Epithelial cell of proximal tubule (primary cell): ENCODE results near the gene KCNJ18. TPM values are rescaled to one million over a fixed set of nuclear protein-coding genes. Genes with fewer than 3 reads are reported as not detected.
"Not testable (repeated sequence)": the region's sequence is repeated elsewhere in the genome, so short reads cannot be mapped to it uniquely, and the experiment has no call there.

Experiments used
- DNase-seq: peaks from one replicate; pipeline ENCODE4 v3.0.0-alpha.2; 2011; ENCODE audit warnings: low read depth
- H3K4me3 ChIP-seq: 2 replicates; pipeline ENCODE4 v1.5.1; 2011; ENCODE audit warnings: low read depth, mild to moderate bottlenecking, low read length
- total RNA-seq: library from RNA; depleted of rRNA; stranded (reverse); fragments of >200 nt; gene quantifications from 2 replicates; pipeline ENCODE4 v1.2.3, GENCODE V29; 2015
- TF ChIP-seq, protein P1 (sequence below): conservative IDR thresholded peaks from 2 replicates; pipeline ENCODE4 v1.5.1; 2012; ENCODE audit warnings: low read depth, mild to moderate bottlenecking, low read length

KCNJ18 gene
- total RNA-seq, 1 donor from 2014 or later, result not detected

DNA sequence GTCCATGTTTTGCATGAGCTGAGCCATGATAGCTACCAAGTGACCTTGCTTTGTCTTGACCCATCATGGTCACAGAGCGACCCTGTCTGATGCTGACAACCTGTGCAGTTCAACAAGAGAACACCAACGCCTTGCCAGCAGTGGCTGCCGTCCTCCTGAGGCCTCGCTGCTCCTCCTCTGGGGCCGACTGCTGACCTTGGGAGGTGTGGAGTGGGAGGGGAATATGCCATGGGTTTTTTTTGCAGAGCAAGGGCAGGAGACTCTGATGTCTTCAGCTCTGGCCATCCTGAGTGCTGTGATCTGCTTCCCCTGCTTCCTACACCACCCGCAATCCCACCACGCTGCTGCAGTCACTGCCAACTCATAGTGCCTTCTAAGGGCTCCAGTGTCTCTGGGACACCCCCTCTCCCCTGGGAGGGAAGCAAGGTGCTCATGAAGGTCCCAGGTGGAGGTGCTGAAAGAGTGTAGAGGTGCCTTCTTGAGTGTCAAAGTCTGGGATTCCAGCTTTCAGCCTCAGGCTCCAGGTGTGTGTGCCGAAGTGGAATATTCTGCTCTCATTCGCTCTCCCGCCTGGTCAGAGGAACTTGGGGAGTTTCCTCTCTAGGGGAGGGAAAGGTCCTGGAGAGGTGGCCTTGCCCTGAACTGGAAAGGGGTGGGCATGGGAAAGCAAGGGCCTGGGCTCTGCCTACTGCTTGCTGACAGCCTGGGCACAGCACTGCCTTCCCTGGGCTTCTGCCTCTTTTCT lies 22.5 kb upstream of the KCNJ18 start:
- not testable (repeated sequence) for DNase-seq

DNA sequence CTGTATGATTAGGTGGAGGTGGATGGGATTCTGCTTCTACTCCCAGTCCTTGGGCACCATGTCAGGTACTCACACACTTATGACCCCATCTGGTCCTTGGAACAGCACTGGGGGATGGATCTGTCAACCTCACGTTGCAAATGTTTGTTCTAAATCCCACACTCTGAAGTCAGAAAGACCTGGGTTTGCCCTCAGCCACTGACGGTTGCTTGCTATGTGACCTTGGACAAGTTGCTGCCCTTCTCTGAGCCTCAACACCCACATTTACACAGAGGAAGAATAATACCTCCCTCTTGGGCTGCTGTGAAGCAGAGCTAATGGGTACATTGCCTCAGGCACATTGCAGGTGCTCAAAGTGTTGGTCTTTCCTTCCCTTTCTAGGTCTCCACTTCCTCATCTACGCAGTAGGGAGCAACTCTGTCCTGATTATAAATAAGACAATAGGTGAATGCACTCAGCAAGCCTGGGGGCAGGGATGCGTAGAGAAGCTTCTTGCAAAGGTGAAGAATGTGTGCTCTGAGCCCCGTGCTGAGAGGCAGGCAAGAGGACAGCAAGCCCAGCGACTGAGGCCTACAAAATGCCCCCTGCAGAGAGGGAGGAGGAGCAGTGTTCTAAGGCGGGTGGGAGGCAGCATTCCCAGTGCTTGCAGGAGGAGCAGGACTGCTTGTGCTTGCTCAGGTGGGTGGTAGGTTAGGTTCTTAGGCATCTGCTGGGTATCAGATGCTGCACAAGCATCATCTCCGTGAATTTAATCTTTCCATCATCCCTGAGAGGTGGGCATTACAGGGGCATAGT lies 21.8 kb upstream of the KCNJ18 start:
- not testable (repeated sequence) for DNase-seq, H3K4me3 ChIP-seq

More for the DNA sequence above, 22.5 kb upstream of the KCNJ18 start:
- H3K4me3 ChIP-seq, result not testable (repeated sequence)

DNA sequence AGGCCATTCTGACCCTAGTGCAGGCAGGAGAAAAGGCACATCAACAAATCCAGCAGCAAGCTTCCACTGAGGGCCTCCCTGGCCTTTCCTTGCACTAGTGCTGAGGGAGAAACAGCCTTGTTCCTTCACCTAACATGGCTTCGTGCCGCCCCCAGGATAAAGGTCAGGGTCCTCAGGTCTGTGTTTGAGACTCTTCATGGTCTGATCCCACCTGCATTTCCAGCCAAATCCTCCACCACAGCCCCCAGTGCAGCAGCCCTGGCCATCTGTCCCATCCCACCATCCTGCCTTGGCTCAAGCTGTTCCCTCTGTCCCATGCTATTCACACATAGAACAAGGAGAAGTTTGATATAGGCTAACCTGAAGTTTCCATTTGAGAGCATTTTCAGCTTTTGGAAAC lies 20.9 kb upstream of the KCNJ18 start:
- not testable (repeated sequence) for H3K4me3 ChIP-seq, DNase-seq

DNA sequence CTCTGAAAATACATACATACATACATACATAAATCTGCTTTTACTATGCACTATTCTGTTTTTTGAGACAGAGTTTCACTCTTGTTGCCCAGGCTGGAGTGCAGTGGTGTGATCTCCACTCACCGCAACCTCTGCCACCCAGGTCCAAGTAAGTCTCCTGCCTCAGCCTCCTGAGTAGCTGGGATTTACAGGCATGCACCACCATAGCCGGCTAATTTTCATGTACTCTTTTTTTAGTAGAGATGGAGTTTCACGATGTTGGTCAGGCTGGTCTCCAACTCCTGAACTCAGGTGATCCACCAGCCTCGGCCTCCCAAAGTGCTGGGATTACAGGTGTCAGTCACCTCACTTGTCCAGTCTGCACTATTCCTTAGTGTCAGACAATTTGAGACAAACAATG lies 20.5 kb upstream of the KCNJ18 start:
- not testable (repeated sequence) for H3K4me3 ChIP-seq, DNase-seq

DNA sequence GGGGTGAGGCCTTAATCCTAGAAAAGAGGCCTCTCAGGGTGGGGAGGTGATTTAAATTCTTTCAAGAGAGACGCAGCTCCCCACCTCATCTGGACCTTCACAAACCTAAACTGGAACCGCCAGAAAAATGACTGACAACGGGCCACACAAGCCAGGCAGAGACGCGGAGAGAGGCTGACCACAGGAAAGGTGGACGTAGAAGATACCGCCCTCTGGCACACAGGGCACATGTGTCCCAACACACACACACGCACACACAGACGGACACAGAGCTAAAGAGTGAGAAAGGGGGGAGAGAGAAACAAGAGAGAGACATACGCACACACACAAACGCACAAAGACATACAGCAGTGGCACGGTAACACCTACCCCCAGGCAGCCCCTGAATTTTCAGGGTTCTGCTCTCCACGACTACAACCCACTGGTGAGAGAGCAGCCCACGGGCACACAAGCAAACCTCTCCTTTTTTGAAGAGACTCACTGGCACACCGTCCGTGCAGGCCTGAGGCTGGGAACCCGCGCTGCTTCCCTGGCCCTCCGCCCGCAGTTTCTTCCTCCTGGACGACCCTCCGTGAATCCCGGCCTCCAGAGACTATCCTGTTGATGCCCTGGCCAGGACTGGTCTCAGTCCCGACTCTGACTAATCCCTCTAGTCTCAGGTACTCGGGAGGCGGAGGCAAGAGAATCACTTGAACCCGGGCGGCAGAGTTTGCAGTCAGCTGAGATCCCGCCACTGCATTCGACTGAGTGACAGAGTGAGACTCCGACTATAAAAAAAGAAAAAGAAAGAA lies 18.7 kb upstream of the KCNJ18 start:
- not testable (repeated sequence) for H3K4me3 ChIP-seq, DNase-seq

DNA sequence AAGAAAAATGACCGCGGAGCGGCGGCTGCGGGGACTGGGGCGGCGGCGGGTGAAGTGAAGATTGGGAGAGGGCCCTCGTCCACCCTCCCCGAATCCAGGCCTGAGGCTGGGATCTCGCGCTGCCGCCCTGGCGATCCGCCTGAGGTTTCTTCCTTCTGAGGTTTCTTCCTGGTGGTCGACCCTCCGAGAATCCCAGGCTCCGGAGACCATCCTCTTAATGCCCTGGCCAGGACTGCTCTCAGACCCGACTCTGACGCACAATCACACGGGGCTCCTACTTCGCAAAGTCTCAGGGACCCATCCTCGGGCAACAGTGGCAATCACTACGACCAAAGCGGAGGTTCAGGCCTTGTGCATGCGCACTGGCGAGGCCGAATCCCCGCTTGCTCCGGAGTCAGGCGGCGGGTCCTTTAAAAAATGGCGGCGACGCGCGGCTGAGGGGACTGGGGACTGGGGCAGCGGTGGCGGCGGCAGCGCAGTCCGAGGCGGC lies 18.0 kb upstream of the KCNJ18 start:
- TF ChIP-seq, protein P1, sequence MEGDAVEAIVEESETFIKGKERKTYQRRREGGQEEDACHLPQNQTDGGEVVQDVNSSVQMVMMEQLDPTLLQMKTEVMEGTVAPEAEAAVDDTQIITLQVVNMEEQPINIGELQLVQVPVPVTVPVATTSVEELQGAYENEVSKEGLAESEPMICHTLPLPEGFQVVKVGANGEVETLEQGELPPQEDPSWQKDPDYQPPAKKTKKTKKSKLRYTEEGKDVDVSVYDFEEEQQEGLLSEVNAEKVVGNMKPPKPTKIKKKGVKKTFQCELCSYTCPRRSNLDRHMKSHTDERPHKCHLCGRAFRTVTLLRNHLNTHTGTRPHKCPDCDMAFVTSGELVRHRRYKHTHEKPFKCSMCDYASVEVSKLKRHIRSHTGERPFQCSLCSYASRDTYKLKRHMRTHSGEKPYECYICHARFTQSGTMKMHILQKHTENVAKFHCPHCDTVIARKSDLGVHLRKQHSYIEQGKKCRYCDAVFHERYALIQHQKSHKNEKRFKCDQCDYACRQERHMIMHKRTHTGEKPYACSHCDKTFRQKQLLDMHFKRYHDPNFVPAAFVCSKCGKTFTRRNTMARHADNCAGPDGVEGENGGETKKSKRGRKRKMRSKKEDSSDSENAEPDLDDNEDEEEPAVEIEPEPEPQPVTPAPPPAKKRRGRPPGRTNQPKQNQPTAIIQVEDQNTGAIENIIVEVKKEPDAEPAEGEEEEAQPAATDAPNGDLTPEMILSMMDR, result no peak
- DNase-seq, result no peak
- H3K4me3 ChIP-seq, result no peak overlapping the region

DNA sequence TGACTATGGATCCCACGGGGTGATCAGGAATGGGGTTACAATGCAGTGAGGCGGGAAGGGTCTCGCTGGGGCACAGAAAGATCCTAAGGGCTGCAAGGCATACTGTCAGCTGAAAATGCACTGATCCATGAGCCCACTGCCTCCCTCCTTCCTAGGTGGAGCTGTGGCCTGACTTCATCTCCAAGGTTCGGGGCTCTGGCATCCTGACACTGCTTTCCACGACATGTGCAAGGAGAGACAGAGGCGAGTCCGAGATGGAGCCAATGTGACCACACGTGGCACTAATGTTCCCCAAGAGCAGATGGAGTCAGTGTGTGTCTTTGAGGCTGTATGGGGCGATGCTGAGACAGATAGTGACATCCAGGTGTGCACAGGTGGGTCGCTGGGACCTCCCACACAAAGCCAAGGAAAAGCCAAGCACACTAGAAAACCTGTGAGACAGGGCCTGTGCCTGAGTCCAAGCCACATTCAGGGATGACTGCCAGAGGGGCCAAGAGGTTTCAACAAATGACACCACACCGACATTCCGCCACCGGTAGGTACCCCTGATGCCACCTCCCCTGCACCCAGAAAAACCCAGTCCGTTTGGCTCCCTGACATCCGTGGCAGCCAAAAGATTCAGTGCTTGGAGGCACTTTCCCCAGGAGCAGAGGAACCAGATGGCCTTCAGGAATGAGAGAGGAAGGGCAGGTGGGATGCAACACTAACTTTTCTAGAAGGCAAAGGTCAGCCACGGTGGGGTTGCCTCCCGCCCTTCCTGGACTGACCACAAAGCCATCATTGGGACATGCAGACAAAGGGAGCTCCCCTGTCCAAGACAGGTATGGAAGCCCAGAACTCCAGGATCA lies 17.2 kb upstream of the KCNJ18 start:
- not testable (repeated sequence) for H3K4me3 ChIP-seq, DNase-seq

DNA sequence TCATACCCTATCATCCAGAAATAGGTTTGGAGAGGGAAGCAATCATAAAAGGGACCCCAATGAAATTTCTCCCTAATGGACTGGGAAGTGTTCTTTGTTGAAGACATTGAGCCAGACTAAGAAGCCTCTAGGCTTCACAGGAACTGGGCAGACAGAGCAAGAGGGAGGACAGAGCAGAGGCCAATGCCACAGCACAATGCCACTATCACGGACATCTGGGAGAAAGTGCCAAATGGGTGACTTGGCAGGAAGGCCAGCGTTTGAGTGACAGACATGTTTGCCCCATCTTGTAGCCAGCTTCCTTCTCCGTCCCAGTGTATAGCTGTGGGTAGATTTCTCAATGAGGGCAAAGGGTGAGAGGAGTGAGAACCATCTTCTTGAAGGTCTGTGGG lies 16.6 kb upstream of the KCNJ18 start:
- DNase-seq, H3K4me3 ChIP-seq: not testable (repeated sequence)

DNA sequence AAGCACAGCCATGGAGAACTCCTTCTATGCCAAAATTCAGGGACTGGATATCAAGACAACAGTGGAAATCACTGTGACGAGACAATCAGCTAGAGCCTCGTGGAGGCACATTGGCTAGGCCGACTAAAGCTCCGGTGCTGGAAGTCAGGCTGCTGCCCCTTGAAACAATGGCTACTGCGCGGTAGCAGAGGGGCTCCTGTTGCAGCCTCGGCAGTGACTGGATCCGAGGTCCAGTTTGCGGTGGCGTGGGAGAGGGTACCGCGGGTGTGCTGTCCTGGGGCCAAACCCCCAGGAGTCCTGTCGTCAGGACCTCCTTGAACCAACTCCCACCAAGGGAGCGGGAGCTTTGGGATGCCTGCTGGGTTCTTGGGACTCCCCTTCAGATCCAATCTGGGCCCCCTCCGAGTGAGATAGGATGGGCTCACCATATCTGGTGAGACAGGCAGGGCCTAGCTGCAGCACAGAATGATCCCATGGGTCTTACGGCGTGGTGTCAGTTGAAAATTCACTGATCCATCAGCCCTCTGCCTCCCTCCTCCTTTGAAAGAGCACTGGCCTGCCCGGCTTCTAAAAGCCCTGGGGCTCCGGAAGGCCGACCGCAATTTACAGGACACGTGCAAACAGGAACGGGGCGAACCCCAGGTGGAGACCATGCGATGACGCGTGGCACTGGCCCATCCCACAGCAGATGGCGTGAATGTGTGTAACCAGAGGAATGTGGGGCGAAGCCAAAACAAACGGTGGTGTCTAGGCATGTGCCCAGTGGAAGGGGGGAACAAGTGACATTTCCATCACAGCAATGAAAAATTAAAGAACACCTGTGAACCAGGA lies 15.8 kb upstream of the KCNJ18 start:
- TF ChIP-seq, protein P1, result no peak
- no peak overlapping the region for H3K4me3 ChIP-seq
- DNase-seq, result no peak
